GM12872 (cell line): ENCODE measurements around the gene USP25.

ENCODE experiments used
- CTCF ChIP-seq: IDR thresholded peaks from 3 replicates; pipeline ENCODE4 v1.5.1; 2011; ENCODE audit warnings: low read depth, mild to moderate bottlenecking, low read length, moderate library complexity; ENCODE audit not compliant: insufficient read depth

USP25 gene

GRCh38 chr21:15894596-15894995, 164.8 kb downstream of the USP25 start:
- no peak for TF ChIP-seq CTCF

GRCh38 chr21:15895142-15896106, 165.6 kb downstream of the USP25 start:
- TF ChIP-seq CTCF = no peak

GRCh38 chr21:15896501-15896900, 166.7 kb downstream of the USP25 start:
- no peak for TF ChIP-seq CTCF

- TF ChIP-seq CTCF = no peak
Observed at GRCh38 chr21:15904389-15904788, 174.6 kb downstream of the USP25 start.

GRCh38 chr21:15908187-15908586, 178.4 kb downstream of the USP25 start:
- TF ChIP-seq CTCF = no peak

GRCh38 chr21:15928196-15928595, 198.4 kb downstream of the USP25 start:
- no peak for TF ChIP-seq CTCF

- TF ChIP-seq CTCF = no peak
Observed at GRCh38 chr21:15928686-15929425, 199.1 kb downstream of the USP25 start.
